Suprapubic skin (tissue), 4 donors: ENCODE results near the gene HSP90AB1. TPM values are rescaled to one million over a fixed set of nuclear protein-coding genes. Genes with fewer than 3 reads are reported as not detected.

Experiments
- DNase-seq, 2 donors: peaks; one replicate each; pipeline ENCODE4 v3.0.0-alpha.2; 2019; ENCODE audit warnings: low spot score in 2 of 2
- H3K27ac ChIP-seq: fragments of 200-600 bp; sonication (generic); one replicate; pipeline ENCODE4 v1.5.1; 2019
- H3K27me3 ChIP-seq: fragments of 200-600 bp; sonication (generic); one replicate; pipeline ENCODE4 v1.5.1; 2019
- H3K36me3 ChIP-seq: fragments of 200-600 bp; sonication (generic); one replicate; pipeline ENCODE4 v1.5.1; 2019
- H3K4me1 ChIP-seq: fragments of 200-600 bp; sonication (generic); one replicate; pipeline ENCODE4 v1.5.1; 2019
- H3K4me3 ChIP-seq: fragments of 200-600 bp; sonication (generic); one replicate; pipeline ENCODE4 v1.5.1; 2019; ENCODE audit warnings: mild to moderate bottlenecking
- H3K9me3 ChIP-seq: fragments of 200-600 bp; sonication (generic); one replicate; pipeline ENCODE4 v1.5.1; 2019
- CTCF ChIP-seq, 2 donors: fragments of 200-600 bp in 1 of 2; fragments of 450-650 bp in 1 of 2; sonication (generic) in 1 of 2; IDR thresholded peaks; one replicate each; pipeline ENCODE4 v1.5.1; 2016 to 2019; ENCODE audit warnings: antibody characterized with exemption in 2 of 2, mild to moderate bottlenecking in 1 of 2, moderate library complexity in 1 of 2
- EP300 ChIP-seq: sonication (generic); formaldehyde crosslinking; IDR thresholded peaks from one replicate; pipeline ENCODE4 v1.6.1; 2017; ENCODE audit warnings: antibody characterized with exemption
- POLR2A ChIP-seq, 2 donors: fragments of 450-650 bp; IDR thresholded peaks; one replicate each; pipeline ENCODE4 v1.6.1; 2017; ENCODE audit warnings: antibody characterized with exemption in 2 of 2, mild to moderate bottlenecking in 2 of 2, moderate library complexity in 2 of 2
- POLR2AphosphoS5 ChIP-seq, 3 donors: sonication (generic); formaldehyde crosslinking; IDR thresholded peaks; one replicate each; pipeline ENCODE4 v1.6.1; 2017; ENCODE audit warnings: antibody characterized with exemption in 3 of 3
- WGBS: methylation state at CpG from one replicate; pipeline ENCODE4 v1.1.5; 2018; 5-methylcytosine and 5-hydroxymethylcytosine counted together
- total RNA-seq, 4 donors: library from RNA; depleted of rRNA; stranded (reverse); fragments of >200 nt; gene quantifications; one replicate each; pipeline ENCODE4 v1.1.0, GENCODE V29; 2016

The HSP90AB1 gene
- total RNA-seq, 4 donors from 2014 or later, result 450 to 830 (median 678) TPM

- no peak overlapping the region for H3K27ac ChIP-seq
- TF ChIP-seq POLR2AphosphoS5 (IDR thresholded peaks at IDR 0.05) (no peak), CTCF (IDR thresholded peaks at IDR 0.05) (no peak)
- DNase-seq, result no peak
- no peaks in the 10 kb centered on the region for H3K9me3 ChIP-seq
- peaks cover 45% of the 10 kb centered on the region for H3K4me1 ChIP-seq
- no peak overlapping the region for H3K4me3 ChIP-seq
- peaks cover 65% of the 10 kb centered on the region for H3K36me3 ChIP-seq
- no peaks in the 10 kb centered on the region for H3K27me3 ChIP-seq
- WGBS, result 70% methylated on average over 6 of the region's 6 CpGs
Measured at GRCh38 chr6:44250067-44250717, 3.3 kb downstream of the HSP90AB1 start.

GRCh38 chr6:44250718-44251123, 3.8 kb downstream of the HSP90AB1 start:
- Histone ChIP-seq H3K27me3 (no peaks in the 10 kb centered on the region), H3K36me3 (peaks cover 68% of the 10 kb centered on the region), H3K27ac (no peak overlapping the region), H3K4me1 (peaks cover 47% of the 10 kb centered on the region), H3K4me3 (no peak overlapping the region), H3K9me3 (no peaks in the 10 kb centered on the region)
- no peak for TF ChIP-seq POLR2AphosphoS5 (IDR thresholded peaks at IDR 0.05)
- 77% methylated on average over 3 of the region's 3 CpGs for WGBS
- DNase-seq, result no peak

- Histone ChIP-seq H3K36me3 (peaks cover 68% of the 10 kb centered on the region), H3K4me1 (peaks cover 53% of the 10 kb centered on the region), H3K27me3 (no peaks in the 10 kb centered on the region), H3K9me3 (no peaks in the 10 kb centered on the region), H3K4me3 (no peak overlapping the region), H3K27ac (no peak overlapping the region)
- 90% methylated on average over 14 of the region's 14 CpGs for WGBS
- TF ChIP-seq EP300 (no peak), POLR2AphosphoS5 (IDR thresholded peaks at IDR 0.05) (no peak), CTCF (IDR thresholded peaks at IDR 0.05) (no peak), POLR2A (IDR thresholded peaks at IDR 0.05) (no peak)
- no peak for DNase-seq
Measured at GRCh38 chr6:44251576-44252524, 4.9 kb downstream of the HSP90AB1 start.

- DNase-seq, result no peak
- H3K27me3 ChIP-seq, result no peaks in the 10 kb centered on the region
- WGBS, result 70% methylated on average over 10 of the region's 10 CpGs
- no peak overlapping the region for H3K4me3 ChIP-seq
- H3K9me3 ChIP-seq, result no peaks in the 10 kb centered on the region
- no peak overlapping the region for H3K27ac ChIP-seq
- peaks cover 52% of the 10 kb centered on the region for H3K4me1 ChIP-seq
- no peak for TF ChIP-seq POLR2AphosphoS5 (IDR thresholded peaks at IDR 0.05)
- TF ChIP-seq CTCF (IDR thresholded peaks at IDR 0.05), result peak; percentile 24 to 47
- peaks cover 70% of the 10 kb centered on the region for H3K36me3 ChIP-seq
Measured at GRCh38 chr6:44253307-44254101, 6.6 kb downstream of the HSP90AB1 start.

- Histone ChIP-seq H3K9me3 (no peaks in the 10 kb centered on the region), H3K36me3 (peaks cover 71% of the 10 kb centered on the region), H3K4me1 (peaks cover 43% of the 10 kb centered on the region), H3K4me3 (no peak overlapping the region), H3K27me3 (no peaks in the 10 kb centered on the region), H3K27ac (no peak overlapping the region)
- DNase-seq, result no peak
- WGBS, result 74% methylated on average over 10 of the region's 12 CpGs
- TF ChIP-seq CTCF (IDR thresholded peaks at IDR 0.05), result no peak
- no peak for TF ChIP-seq EP300
- TF ChIP-seq POLR2A (IDR thresholded peaks at IDR 0.05), result no peak
- no peak for TF ChIP-seq POLR2AphosphoS5 (IDR thresholded peaks at IDR 0.05)
Measured at GRCh38 chr6:44254191-44255104, 7.5 kb downstream of the HSP90AB1 start.
